ENCODE results near the gene FYCO1. TPM values are rescaled to one million over a fixed set of nuclear protein-coding genes. Genes with fewer than 3 reads are reported as not detected.

The FYCO1 gene
- total and polyA plus RNA-seq, 2 of the 8 experiments (the other 6 are each of a cell fraction or from before 2014, with no cell fraction given): 4.8 to 10.8 TPM

- TF ChIP-seq RFX5 (IDR thresholded peaks at IDR 0.05; ENCODE audit: borderline replicate concordance, low read depth, low read length): no peak
- no peak for TF ChIP-seq TAF7 (optimal IDR thresholded peaks at IDR 0.05; ENCODE audit: borderline replicate concordance, low read depth, low read length)
- TF ChIP-seq, protein P1, sequence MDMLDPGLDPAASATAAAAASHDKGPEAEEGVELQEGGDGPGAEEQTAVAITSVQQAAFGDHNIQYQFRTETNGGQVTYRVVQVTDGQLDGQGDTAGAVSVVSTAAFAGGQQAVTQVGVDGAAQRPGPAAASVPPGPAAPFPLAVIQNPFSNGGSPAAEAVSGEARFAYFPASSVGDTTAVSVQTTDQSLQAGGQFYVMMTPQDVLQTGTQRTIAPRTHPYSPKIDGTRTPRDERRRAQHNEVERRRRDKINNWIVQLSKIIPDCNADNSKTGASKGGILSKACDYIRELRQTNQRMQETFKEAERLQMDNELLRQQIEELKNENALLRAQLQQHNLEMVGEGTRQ (IDR thresholded peaks at IDR 0.05; ENCODE audit: low read length): no peak
- TF ChIP-seq NRF1 (IDR thresholded peaks at IDR 0.05; ENCODE audit: low read depth, low read length): no peak
- TF ChIP-seq GABPA (IDR thresholded peaks at IDR 0.05; ENCODE audit: borderline replicate concordance, insufficient read depth, low read length): no peak
- no peak for TF ChIP-seq RXRA (IDR thresholded peaks at IDR 0.05; ENCODE audit: insufficient read depth, low read depth, low read length)
- no peak for TF ChIP-seq ASH2L (IDR thresholded peaks at IDR 0.05; ENCODE audit: low read length)
These were observed 7.3 kb downstream of the FYCO1 start (continued) for GRCh38 chr3:45988362-45988761.
